Measurements from ENCODE around the gene STX7. TPM values are rescaled to one million over a fixed set of nuclear protein-coding genes. Genes with fewer than 3 reads are reported as not detected.

The STX7 gene
- total and polyA plus RNA-seq, 2 donors (not counting 3 experiments of a cell fraction or from before 2014, with no cell fraction given) = 13.4 to 45.5 TPM

DNA sequence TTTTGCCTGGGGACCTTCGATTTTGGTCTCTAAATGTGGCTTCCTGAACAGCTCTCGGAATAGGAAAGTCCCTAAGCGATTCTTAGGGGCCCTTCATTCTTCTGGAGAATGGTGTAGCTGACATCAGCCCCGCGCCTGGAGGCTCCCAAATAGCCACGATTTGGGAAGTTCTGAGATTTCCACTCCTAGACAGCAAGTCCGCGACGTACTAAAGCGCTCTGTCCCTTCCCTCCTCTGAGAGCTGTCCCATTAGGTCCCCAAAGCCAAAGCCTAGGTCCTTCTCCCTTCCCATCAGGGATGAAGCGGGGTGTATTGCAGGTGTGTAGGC lies 112.4 kb downstream of the STX7 start:
- Histone ChIP-seq H3K4me2 (ENCODE audit: insufficient read depth, low read length) (peak overlapping the region; percentile 78), H3K9me3 (replicated peaks; ENCODE audit: control insufficient read depth, insufficient read depth, low read length) (no peaks in the 10 kb centered on the region), H3K9me1 (replicated peaks; ENCODE audit: control insufficient read depth, extremely low read depth, insufficient read depth, low read length) (no peaks in the 10 kb centered on the region), H3K4me3 (replicated peaks in 1 of 3; ENCODE audit: insufficient read depth in 1 of 3, low read depth in 1 of 3, low read length in 3 of 3) (no peak overlapping the region), H3K27me3 (ENCODE audit: control insufficient read depth in 2 of 2, insufficient read depth in 2 of 2, low read length in 2 of 2) (peaks cover 44 to 74% of the 10 kb centered on the region in 2 experiments), H3K27ac (ENCODE audit: insufficient read depth, low read depth, low read length) (no peak overlapping the region), H3K9ac (replicated peaks; ENCODE audit: extremely low read depth, insufficient read depth, low read length) (no peak overlapping the region), H3K4me1 (ENCODE audit: control insufficient read depth, extremely low read depth, insufficient read depth, low read length) (peaks cover 9% of the 10 kb centered on the region), H3K79me2 (ENCODE audit: control insufficient read depth, insufficient read depth, low read length) (no peaks in the 10 kb centered on the region), H4K20me1 (replicated peaks; ENCODE audit: control insufficient read depth, extremely low read depth, insufficient read depth, low read length) (no peaks in the 10 kb centered on the region), H3K36me3 (ENCODE audit: control insufficient read depth in 2 of 2, extremely low read depth in 1 of 2, insufficient read depth in 2 of 2, low read length in 2 of 2) (no peaks in the 10 kb centered on the region), H2AFZ (ENCODE audit: low read depth, low read length) (no peak overlapping the region)
- no peak for FAIRE-seq
- ChIA-PET CTCF (no interaction called here), POLR2A (no interaction called here)
- TF ChIP-seq MYC (IDR thresholded peaks at IDR 0.05; ENCODE audit: low read depth, low read length) (no peak), EZH2 (IDR thresholded peaks at IDR 0.05; ENCODE audit: borderline replicate concordance, low read depth, low read length, severe bottlenecking) (peak; percentile 4), JUN (IDR thresholded peaks at IDR 0.05; ENCODE audit: borderline replicate concordance, insufficient read depth, insufficient read length, low read depth) (no peak)
- TF ChIP-seq, protein P1, sequence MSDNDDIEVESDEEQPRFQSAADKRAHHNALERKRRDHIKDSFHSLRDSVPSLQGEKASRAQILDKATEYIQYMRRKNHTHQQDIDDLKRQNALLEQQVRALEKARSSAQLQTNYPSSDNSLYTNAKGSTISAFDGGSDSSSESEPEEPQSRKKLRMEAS (IDR thresholded peaks at IDR 0.05; ENCODE audit: insufficient read depth, insufficient read length) = no peak
- BruUV-seq (replicated peaks) = no TSS peak
- intact Hi-C loops (cut with micrococcal nuclease) = no loop called here
- no peak for DNase-seq (ENCODE audit: low read depth, low spot score)
- dilution Hi-C loops (cut with MboI; ENCODE audit: extremely low pct_ligation_motif_present, low sequenced_read_pairs) = no loop called here

GRCh38 chr6:132399376-132400074 lies 113.4 kb downstream of the STX7 start:
- H4K20me1 ChIP-seq (replicated peaks; ENCODE audit: control insufficient read depth, extremely low read depth, insufficient read depth, low read length) = no peaks in the 10 kb centered on the region
- no peaks in the 10 kb centered on the region for H3K79me2 ChIP-seq (ENCODE audit: control insufficient read depth, insufficient read depth, low read length)
- intact Hi-C loops (cut with micrococcal nuclease) (no loop called here), dilution Hi-C loops (cut with MboI; ENCODE audit: extremely low pct_ligation_motif_present, low sequenced_read_pairs) (no loop called here)
- CTCF ChIA-PET = no interaction called here
- H3K9ac ChIP-seq (replicated peaks; ENCODE audit: extremely low read depth, insufficient read depth, low read length) = no peak overlapping the region
- DNase-seq (ENCODE audit: low read depth, low spot score) (no peak), FAIRE-seq (no peak)
- peaks cover 9% of the 10 kb centered on the region for H3K4me1 ChIP-seq (ENCODE audit: control insufficient read depth, extremely low read depth, insufficient read depth, low read length)
- H3K9me1 ChIP-seq (replicated peaks; ENCODE audit: control insufficient read depth, extremely low read depth, insufficient read depth, low read length) = no peaks in the 10 kb centered on the region
- H3K36me3 ChIP-seq (ENCODE audit: control insufficient read depth in 2 of 2, extremely low read depth in 1 of 2, insufficient read depth in 2 of 2, low read length in 2 of 2) = no peaks in the 10 kb centered on the region
- POLR2A ChIA-PET = no interaction called here
- H3K4me3 ChIP-seq (replicated peaks in 1 of 3; ENCODE audit: insufficient read depth in 1 of 3, low read depth in 1 of 3, low read length in 3 of 3) = no peak overlapping the region
- no peaks in the 10 kb centered on the region for H3K9me3 ChIP-seq (replicated peaks; ENCODE audit: control insufficient read depth, insufficient read depth, low read length)
- peaks cover 41 to 68% of the 10 kb centered on the region in 2 experiments for H3K27me3 ChIP-seq (ENCODE audit: control insufficient read depth in 2 of 2, insufficient read depth in 2 of 2, low read length in 2 of 2)
- H3K4me2 ChIP-seq (ENCODE audit: insufficient read depth, low read length) = no peak overlapping the region
- H2AFZ ChIP-seq (ENCODE audit: low read depth, low read length) = no peak overlapping the region
- BruUV-seq (replicated peaks) = no TSS peak
- no peak overlapping the region for H3K27ac ChIP-seq (ENCODE audit: insufficient read depth, low read depth, low read length)
- TF ChIP-seq POLR2A (IDR thresholded peaks at IDR 0.05; ENCODE audit: low read depth, low read length) = no peak
- TF ChIP-seq FOS (IDR thresholded peaks at IDR 0.05; ENCODE audit: borderline replicate concordance, insufficient read depth, low read length) = peak; percentile 44
- no peak for TF ChIP-seq MYC (IDR thresholded peaks at IDR 0.05; ENCODE audit: low read depth, low read length)
- TF ChIP-seq CTCF (IDR thresholded peaks at IDR 0.05; ENCODE audit: extremely low read depth in 1 of 2, insufficient read depth in 1 of 2, low read depth in 1 of 2, low read length in 2 of 2) = no peak
- no peak for TF ChIP-seq JUN (IDR thresholded peaks at IDR 0.05; ENCODE audit: borderline replicate concordance, insufficient read depth, insufficient read length, low read depth)

Data from endothelial cell of umbilical vein (primary cell).